Activated CD4-positive, alpha-beta T cell treated with anti-CD3 and anti-CD28 coated beads, Interleukin-2, amount 10 ng/mL, durations not matched to agents 7 days and 5 days (primary cell): ENCODE data around the gene RFNG. TPM values are rescaled to one million over a fixed set of nuclear protein-coding genes. Genes with fewer than 3 reads are reported as not detected.

Experiments used
- CTCF ChIA-PET: fragments of 350-600 bp; sonication (Branson Sonifier 250); formaldehyde crosslinking; loops from one replicate; lab custom pipeline; 2021; ENCODE audit warnings: antibody characterized with exemption; lab: Charles Lee
- POLR2A ChIA-PET: fragments of 350-600 bp; sonication (Branson Sonifier 250); formaldehyde crosslinking; loops from one replicate; lab custom pipeline; 2021; ENCODE audit warnings: antibody characterized with exemption; lab: Charles Lee
- DNase-seq: peaks from one replicate; pipeline ENCODE4 v3.0.0-alpha.2; 2020
- H3K27ac Mint-ChIP-seq: one replicate; pipeline ENCODE4 v1.8.0; 2021; ENCODE audit warnings: mild to moderate bottlenecking, moderate library complexity, mixed read lengths
- H3K27me3 Mint-ChIP-seq: one replicate; pipeline ENCODE4 v1.8.0; 2021; ENCODE audit warnings: mixed read lengths
- H3K36me3 Mint-ChIP-seq: one replicate; pipeline ENCODE4 v1.8.0; 2021; ENCODE audit warnings: low read depth, mixed read lengths
- H3K4me1 Mint-ChIP-seq: one replicate; pipeline ENCODE4 v1.8.0; 2021; ENCODE audit warnings: mixed read lengths
- H3K4me3 Mint-ChIP-seq: one replicate; pipeline ENCODE4 v1.8.0; 2021; ENCODE audit warnings: mild to moderate bottlenecking, moderate library complexity, mixed read lengths
- H3K9me3 Mint-ChIP-seq: one replicate; pipeline ENCODE4 v1.8.0; 2021; ENCODE audit warnings: mixed read lengths
- total RNA-seq, 2 experiments: library from RNA; stranded (reverse); gene quantifications; one replicate each; pipeline ENCODE4 v1.2.3, GENCODE V29; 2021

Gene RFNG
- total RNA-seq, 2 experiments from 2014 or later: 29.0 to 29.8 TPM

DNA sequence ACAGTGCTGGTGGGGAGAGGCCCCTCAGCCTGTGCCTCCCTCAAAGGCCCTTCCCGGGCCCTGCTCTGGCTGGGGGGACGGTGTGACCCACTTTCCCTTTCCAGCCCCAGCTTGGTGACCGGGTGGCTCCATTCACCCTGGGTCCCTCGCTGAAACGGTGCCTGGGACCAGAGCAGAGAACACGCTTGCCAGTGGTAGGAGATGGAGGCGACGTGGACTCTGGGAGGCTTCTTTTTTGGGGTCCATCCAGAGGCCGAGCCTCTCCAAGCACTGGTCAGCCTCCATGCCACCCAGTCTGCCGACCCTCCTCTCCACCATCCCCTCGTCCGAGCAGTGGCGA, 36.7 kb downstream of the RFNG start:
- CTCF ChIA-PET: interaction anchor here (1.0 kb wide), 1 partner anchor 15 kb away, joined by 4 read pairs; no protein-coding TSS in a partner anchor
- Mint-ChIP-seq H3K27me3 (no peaks in the 10 kb centered on the region), H3K4me1 (peaks cover 7% of the 10 kb centered on the region), H3K36me3 (no peaks in the 10 kb centered on the region), H3K4me3 (no peak overlapping the region), H3K27ac (no peak overlapping the region), H3K9me3 (no peaks in the 10 kb centered on the region)
- no peak for DNase-seq
- POLR2A ChIA-PET: no interaction called here

DNA sequence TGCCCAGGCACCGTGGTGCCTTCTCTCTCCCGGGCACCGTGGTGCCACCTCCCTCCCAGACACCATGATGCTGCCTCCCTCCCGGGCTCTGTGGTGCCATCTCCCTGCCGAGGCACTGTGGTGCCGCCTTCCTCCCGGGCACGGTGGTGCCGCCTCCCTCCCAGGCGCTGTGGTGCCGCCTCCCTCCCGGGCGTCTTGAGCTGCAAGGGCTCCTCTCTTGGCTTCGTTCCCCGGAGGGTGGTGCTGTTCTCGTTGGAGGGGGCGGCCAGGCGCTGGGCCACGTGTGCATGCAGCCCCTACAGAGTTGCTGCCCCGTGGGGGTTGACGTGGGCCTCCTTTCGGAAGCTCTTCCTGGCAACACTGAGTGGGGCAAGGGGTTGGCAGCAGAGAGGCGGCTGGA, 37.2 kb downstream of the RFNG start:
- Mint-ChIP-seq H3K4me3 (no peak overlapping the region), H3K9me3 (no peaks in the 10 kb centered on the region), H3K4me1 (peaks cover 7% of the 10 kb centered on the region), H3K27me3 (no peaks in the 10 kb centered on the region), H3K27ac (no peak overlapping the region), H3K36me3 (no peaks in the 10 kb centered on the region)
- CTCF ChIA-PET: interaction anchor here (1.0 kb wide), 1 partner anchor 16 kb away, joined by 4 read pairs; no protein-coding TSS in a partner anchor
- POLR2A ChIA-PET: no interaction called here
- DNase-seq: no peak

DNA sequence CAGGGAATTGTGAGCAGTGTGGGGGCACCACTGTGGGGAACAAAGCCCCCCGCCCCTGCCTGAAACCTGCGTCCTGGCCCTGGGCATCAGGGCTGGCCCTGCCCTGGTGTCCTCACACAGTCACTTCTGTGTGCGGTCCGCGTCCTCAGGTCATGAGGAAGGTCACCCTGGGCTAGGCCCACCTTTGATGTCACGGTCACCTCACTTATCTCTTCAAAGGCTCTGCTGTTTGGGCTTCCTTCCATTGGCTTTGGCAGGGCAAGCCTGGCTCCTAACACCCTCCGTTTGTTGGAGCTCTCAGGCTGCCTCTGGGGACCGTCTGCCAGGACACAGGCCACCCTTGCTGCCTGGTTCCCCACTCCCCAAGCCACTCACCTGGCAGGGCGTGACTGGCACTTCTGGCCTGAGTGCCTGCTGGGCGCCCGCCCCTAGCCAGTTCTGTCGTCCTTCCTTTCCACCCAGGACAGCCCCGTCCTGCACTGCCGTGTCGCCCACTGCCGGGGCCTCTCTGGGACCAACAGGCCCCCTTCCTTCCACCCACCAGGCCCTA, 37.8 kb downstream of the RFNG start:
- ChIA-PET POLR2A (no interaction called here), CTCF (interaction anchor here (1.0 kb wide), 1 partner anchor 17 kb away, joined by 4 read pairs; no protein-coding TSS in a partner anchor)
- Mint-ChIP-seq H3K27ac (no peak overlapping the region), H3K4me1 (peaks cover 5% of the 10 kb centered on the region), H3K4me3 (no peak overlapping the region), H3K9me3 (no peaks in the 10 kb centered on the region), H3K36me3 (no peaks in the 10 kb centered on the region), H3K27me3 (no peaks in the 10 kb centered on the region)
- DNase-seq: no peak

DNA sequence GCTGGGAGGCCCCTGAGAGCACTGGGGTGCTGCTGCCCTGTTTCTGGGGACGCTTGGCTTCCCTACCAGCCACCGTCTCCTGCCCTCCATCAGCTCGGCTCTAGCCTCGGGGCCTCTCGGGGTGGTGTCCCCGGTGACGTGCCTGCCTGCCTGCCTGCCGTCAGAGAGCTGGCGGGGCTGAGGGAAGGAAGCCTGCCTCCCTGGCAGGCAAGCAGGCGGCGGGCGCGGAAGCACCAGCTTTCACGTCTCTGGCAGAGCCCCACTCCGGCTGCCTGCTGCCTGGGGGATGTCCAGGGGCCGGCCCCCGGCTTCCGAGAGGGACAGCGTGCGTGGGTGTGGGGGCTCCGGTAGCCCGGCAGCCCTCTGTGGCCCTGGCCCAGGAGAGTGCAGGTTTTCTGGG, 38.3 kb downstream of the RFNG start:
- Mint-ChIP-seq H3K36me3 (no peaks in the 10 kb centered on the region), H3K27ac (no peak overlapping the region), H3K27me3 (no peaks in the 10 kb centered on the region), H3K4me1 (peaks cover under 1% of the 10 kb centered on the region), H3K4me3 (no peak overlapping the region), H3K9me3 (no peaks in the 10 kb centered on the region)
- DNase-seq: no peak
- POLR2A ChIA-PET: no interaction called here
- CTCF ChIA-PET: interaction anchor here (1.1 kb wide), 1 partner anchor 24 kb away, joined by 3 read pairs; the partner anchor contains the start of gene DCXR

DNA sequence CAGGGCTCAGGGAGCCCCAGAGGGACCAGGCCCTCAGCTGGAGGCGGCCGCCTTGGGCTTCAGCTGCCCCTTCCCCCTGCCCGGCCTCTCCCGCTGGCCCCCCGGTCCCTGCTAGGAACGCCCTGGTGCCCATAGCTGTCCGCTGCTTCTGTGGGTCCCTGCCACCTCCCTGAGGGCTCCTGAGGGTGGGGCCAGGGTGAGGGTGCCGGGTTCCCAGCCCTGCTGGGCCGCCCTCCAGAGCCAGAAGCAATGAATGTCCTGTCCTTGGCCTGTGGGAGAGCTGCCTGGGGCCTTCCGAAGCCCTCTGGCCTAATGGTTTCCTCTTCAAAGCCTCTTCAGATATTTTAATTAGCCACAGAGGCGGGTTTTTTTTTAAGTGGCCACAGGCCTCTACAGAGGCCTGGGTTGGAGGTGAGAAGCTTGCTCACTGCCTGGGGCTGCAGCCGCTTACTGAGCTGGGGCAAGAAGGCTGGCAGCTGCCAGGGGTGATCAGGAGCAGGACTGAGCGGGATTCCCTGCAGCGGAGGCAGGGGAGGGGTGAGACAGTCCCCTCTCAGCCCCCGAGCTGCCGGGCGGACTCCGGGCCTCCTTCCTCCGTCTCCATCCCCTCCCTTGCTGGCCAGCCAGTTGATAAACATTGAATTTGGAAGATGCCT, 38.8 kb downstream of the RFNG start:
- H3K4me3 Mint-ChIP-seq: no peak overlapping the region
- H3K9me3 Mint-ChIP-seq: no peaks in the 10 kb centered on the region
- DNase-seq: no peak
- H3K27me3 Mint-ChIP-seq: no peaks in the 10 kb centered on the region
- POLR2A ChIA-PET: no interaction called here
- CTCF ChIA-PET: interaction anchor here (1.1 kb wide), 1 partner anchor 25 kb away, joined by 3 read pairs; the partner anchor contains the start of gene DCXR
- no peaks in the 10 kb centered on the region for H3K36me3 Mint-ChIP-seq
- no peak overlapping the region for H3K27ac Mint-ChIP-seq
- no peaks in the 10 kb centered on the region for H3K4me1 Mint-ChIP-seq

DNA sequence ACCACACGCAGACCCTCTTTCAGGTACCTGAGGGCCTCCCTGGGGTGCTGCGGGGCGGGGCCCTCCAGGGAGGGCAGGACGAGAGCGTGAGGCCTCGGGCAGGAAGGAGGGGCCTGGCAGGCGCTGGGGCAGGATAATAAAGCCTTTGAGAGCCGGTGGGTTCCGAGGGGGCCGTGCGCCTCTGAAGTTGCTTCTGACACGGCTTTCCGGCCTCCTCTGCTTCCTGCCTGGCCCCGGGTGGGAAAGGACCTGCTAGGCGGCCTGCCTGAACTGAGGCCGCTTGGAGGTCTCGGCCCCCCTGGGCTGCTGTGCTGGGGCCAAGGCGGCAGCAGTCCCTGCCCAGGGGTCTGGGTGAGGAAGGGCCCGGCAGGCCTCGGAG, 39.4 kb downstream of the RFNG start:
- no peak for DNase-seq
- Mint-ChIP-seq H3K27ac (no peak overlapping the region), H3K27me3 (no peaks in the 10 kb centered on the region), H3K9me3 (no peaks in the 10 kb centered on the region), H3K4me1 (no peaks in the 10 kb centered on the region), H3K36me3 (no peaks in the 10 kb centered on the region), H3K4me3 (no peak overlapping the region)
- ChIA-PET POLR2A (no interaction called here), CTCF (interaction anchor here (1.1 kb wide), 1 partner anchor 25 kb away, joined by 3 read pairs; the partner anchor contains the start of gene DCXR)

DNA sequence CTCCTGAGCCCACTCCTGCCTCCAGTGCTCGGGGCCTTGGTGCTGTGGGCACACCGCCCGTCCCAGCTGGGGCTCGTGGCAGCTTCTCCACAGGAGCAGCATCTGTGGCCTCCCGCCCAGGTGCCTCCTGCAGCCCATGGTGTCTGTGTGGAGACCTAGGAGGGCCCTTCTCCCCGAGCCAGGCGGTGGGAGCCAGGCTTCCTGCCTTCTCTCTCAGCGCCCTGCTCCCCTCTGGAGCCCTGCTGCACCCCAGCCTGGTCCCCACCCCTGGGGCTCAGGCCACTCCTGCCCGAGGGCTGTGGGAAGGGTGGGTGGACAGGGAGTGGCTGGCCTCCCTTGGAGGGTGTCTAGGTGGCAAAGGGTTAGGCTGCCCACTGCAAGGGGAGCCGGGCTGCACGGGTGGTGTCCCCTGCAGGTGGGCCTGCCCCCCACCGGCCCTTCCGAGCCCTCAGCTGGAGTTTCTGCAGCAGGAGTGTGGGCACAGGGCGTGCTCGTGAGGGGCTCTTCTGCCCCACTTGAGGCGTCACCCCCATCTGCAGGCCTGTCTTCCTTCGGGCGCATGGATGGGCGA, 39.9 kb downstream of the RFNG start:
- no peak overlapping the region for H3K27ac Mint-ChIP-seq
- no peaks in the 10 kb centered on the region for H3K27me3 Mint-ChIP-seq
- POLR2A ChIA-PET: no interaction called here
- H3K4me3 Mint-ChIP-seq: no peak overlapping the region
- H3K36me3 Mint-ChIP-seq: no peaks in the 10 kb centered on the region
- H3K9me3 Mint-ChIP-seq: no peaks in the 10 kb centered on the region
- no peaks in the 10 kb centered on the region for H3K4me1 Mint-ChIP-seq
- DNase-seq: no peak
- CTCF ChIA-PET: interaction anchor here (0.5 to 0.7 kb wide), 2 partner anchors 9 to 63 kb away, joined by 3 read pairs; no protein-coding TSS in a partner anchor

DNA sequence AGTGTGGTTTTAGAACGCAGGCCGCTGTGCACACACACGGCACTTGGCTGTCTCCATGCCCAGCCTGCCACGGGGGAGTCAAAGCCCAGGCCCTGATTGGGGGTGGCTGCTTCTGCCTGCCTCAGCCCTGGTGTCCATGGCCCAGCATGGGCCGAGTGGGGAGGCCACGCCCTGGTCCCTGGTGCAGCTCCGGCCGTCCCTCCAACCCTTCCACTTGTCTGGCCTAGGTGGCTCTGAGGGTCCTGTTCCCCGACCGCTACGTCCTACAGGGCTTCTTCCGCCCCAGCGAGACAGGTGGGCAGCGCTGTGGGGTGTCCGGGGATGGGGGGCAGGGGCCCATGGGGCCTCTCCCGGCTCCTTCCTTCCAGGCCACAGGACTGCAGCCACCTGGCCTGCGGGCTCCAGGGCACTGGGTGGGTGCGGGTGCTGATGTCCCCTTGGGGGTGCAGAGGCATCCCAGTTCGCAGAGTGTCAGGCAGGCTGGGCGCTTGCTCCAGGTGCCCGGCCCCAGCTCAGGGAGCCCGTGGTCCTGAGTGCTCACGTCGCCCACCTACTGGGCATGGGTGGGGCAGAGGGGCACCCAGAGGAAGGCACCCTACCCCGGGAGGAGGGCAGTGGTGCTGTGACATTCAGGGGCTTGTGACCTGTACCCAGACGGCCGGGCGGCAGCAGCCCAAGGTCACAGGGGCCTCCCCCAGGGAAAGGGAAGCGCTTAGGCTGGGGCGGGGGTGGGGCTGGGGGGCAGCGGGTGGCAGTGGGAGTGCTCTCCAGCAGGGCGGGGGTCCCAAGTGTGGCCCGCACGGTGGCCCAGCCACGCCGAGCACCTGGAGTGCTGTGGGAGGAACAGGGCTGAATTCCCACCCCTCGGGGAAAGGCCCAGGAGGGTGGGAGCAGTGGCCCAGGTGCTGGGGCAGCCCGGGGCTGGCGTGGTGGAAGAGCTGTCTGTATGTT, 40.8 kb downstream of the RFNG start:
- H3K27me3 Mint-ChIP-seq: no peaks in the 10 kb centered on the region
- no peak overlapping the region for H3K4me3 Mint-ChIP-seq
- DNase-seq: no peak
- no peaks in the 10 kb centered on the region for H3K4me1 Mint-ChIP-seq
- ChIA-PET CTCF (interaction anchor here (0.6 to 0.7 kb wide), 3 partner anchors 10 to 84 kb away, joined by 3 to 4 read pairs (median 3); no protein-coding TSS in a partner anchor), POLR2A (no interaction called here)
- no peaks in the 10 kb centered on the region for H3K9me3 Mint-ChIP-seq
- H3K36me3 Mint-ChIP-seq: no peaks in the 10 kb centered on the region
- no peak overlapping the region for H3K27ac Mint-ChIP-seq

DNA sequence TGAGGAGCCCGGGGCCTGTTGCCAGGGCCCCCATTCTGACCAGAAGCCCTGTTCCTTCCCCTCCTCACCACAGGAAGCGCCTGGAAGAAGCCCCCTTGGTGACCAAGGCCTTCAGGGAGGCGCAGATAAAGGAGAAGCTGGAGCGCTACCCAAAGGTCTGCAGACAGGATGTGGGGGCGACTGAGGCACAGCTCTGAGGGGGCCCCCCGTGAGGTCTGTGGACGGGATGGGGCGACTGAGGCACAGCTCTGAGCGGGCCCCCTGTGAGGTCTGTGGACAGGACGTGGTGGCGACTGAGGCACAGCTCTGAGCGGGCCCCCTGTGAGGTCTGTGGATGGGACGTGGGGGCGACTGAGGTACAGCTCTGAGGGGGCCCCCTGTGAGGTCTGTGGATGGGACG, 42.2 kb downstream of the RFNG start:
- Mint-ChIP-seq H3K27ac (no peak overlapping the region), H3K36me3 (no peaks in the 10 kb centered on the region), H3K4me3 (no peak overlapping the region), H3K9me3 (no peaks in the 10 kb centered on the region), H3K4me1 (no peaks in the 10 kb centered on the region), H3K27me3 (no peaks in the 10 kb centered on the region)
- no peak for DNase-seq
- ChIA-PET CTCF (interaction anchor here (0.7 to 1.3 kb wide), 3 partner anchors 10 to 20 kb away, joined by 3 to 5 read pairs (median 3); no protein-coding TSS in a partner anchor), POLR2A (no interaction called here)

DNA sequence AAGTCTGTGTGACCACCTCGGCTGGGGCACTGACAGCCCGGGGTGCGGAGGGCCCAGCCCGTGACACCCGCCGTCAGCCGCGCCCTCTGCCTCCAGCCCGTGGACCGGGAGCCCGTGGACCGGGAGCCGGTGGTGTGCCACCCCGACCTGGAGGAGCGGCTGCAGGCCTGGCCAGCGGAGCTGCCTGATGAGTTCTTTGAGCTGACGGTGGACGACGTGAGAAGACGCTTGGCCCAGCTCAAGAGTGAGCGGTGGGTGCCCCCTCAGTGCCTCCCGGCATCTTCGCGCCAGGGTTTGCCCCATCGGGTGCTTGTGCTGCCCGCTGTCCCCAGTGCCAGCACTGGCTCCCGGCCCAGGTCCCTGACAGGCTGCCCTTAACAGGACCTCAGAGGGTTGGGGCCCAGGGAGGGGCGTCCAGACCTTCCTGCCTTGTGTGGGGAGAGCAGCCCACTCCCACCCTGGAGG, 42.6 kb downstream of the RFNG start:
- no peak for DNase-seq
- Mint-ChIP-seq H3K36me3 (no peaks in the 10 kb centered on the region), H3K4me1 (no peaks in the 10 kb centered on the region), H3K9me3 (no peaks in the 10 kb centered on the region), H3K27me3 (no peaks in the 10 kb centered on the region), H3K27ac (no peak overlapping the region), H3K4me3 (no peak overlapping the region)
- POLR2A ChIA-PET: no interaction called here
- CTCF ChIA-PET: interaction anchor here (0.7 to 1.3 kb wide), 3 partner anchors 11 to 21 kb away, joined by 3 to 5 read pairs (median 3); no protein-coding TSS in a partner anchor

DNA sequence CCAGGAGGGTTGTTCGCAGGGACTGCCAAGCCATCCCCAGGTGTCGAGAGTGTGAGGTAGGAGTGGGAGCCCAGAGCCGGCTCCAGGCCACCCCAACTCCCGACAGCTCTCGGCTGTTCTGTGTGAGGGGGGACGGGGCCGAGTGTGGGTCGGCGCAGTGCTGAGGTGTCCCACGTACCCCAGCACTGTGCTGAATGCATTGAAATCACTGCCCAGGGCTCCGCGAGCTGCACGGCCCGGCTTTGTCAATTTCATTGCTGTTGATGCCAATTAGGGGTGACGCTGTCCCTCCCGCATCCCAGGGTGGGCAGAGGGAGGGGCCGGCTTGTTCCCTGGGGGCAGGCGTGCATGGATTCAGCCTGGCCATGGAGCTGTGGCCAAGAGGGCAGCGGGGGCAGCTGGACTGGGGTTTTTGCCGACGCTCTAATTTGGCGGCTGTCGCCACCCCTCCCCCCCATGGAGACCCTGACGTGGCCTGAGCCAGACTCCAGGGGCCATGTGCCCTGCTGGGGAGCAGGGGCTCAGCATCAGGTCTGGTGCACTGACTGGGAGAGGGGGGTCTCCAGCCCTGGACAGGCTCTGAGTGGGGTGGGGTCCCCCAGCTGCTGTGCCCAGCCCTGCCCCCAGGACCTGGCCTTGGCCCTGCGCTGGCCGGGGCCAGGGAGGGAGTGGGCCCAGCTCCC, 43.2 kb downstream of the RFNG start:
- no peaks in the 10 kb centered on the region for H3K9me3 Mint-ChIP-seq

More for the DNA sequence above, 43.2 kb downstream of the RFNG start:
- Mint-ChIP-seq H3K36me3 (no peaks in the 10 kb centered on the region), H3K4me3 (no peak overlapping the region), H3K27me3 (no peaks in the 10 kb centered on the region), H3K4me1 (no peaks in the 10 kb centered on the region), H3K27ac (no peak overlapping the region)
- no peak for DNase-seq
- ChIA-PET POLR2A (no interaction called here), CTCF (interaction anchor here (0.7 to 1.3 kb wide), 2 partner anchors 13 to 23 kb away, joined by 3 to 4 read pairs; partner anchors contain the start of gene RAC3)
